OCI-LY7 (cell line): ENCODE data around the gene MACROD2. TPM values are rescaled to one million over a fixed set of nuclear protein-coding genes. Genes with fewer than 3 reads are reported as not detected.

Source experiments
- BruUV-seq: library from RNA; stranded (reverse); fragments of 400-500 nt; replicated peaks from 2 replicates; lab custom pipeline; 2021; lab: Mats Ljungman, UMichigan
- CTCF ChIA-PET: fragments of 300-600 bp; sonication (Branson Sonifier 250); formaldehyde crosslinking; loops from one replicate; lab custom pipeline; 2022; ENCODE audit warnings: antibody characterized with exemption; ENCODE audit not compliant: unreplicated experiment; lab: Charles Lee
- POLR2A ChIA-PET: fragments of 300-600 bp; sonication (Branson Sonifier 250); formaldehyde crosslinking; loops from one replicate; lab custom pipeline; 2022; ENCODE audit warnings: antibody characterized with exemption; lab: Charles Lee
- DNase-seq: peaks from one replicate; pipeline ENCODE4 v3.0.0-alpha.2; 2015; ENCODE audit warnings: low spot score
- H2AFZ ChIP-seq: fragments of 200-600 bp; sonication (generic), shearing (Covaris generic); 2 replicates; pipeline ENCODE4 v1.6.1; 2014; ENCODE audit warnings: mild to moderate bottlenecking, antibody characterized with exemption, low read length, moderate library complexity
- H3K27ac ChIP-seq: fragments of 200-600 bp; sonication (generic); 2 replicates; pipeline ENCODE4 v1.5.1; 2014; ENCODE audit warnings: mixed run types, low read depth, mild to moderate bottlenecking, moderate library complexity, low read length, inconsistent platforms; ENCODE audit not compliant: poor library complexity, severe bottlenecking
- H3K36me3 ChIP-seq: fragments of 200-600 bp; sonication (generic); 2 replicates; pipeline ENCODE4 v1.6.1; 2014; ENCODE audit warnings: mild to moderate bottlenecking, antibody characterized with exemption, low read length, moderate library complexity, mixed read lengths; ENCODE audit not compliant: insufficient read depth
- H3K4me1 ChIP-seq: fragments of 200-600 bp; sonication (generic); 2 replicates; pipeline ENCODE4 v1.5.1; 2014; ENCODE audit warnings: mild to moderate bottlenecking, low read length; ENCODE audit not compliant: insufficient read depth, poor library complexity, severe bottlenecking
- H3K4me2 ChIP-seq: fragments of 200-600 bp; sonication (generic); 2 replicates; pipeline ENCODE4 v1.6.1; 2014; ENCODE audit warnings: mild to moderate bottlenecking, low read length
- H3K4me3 ChIP-seq: fragments of 200-600 bp; sonication (generic); 2 replicates; pipeline ENCODE4 v1.5.1; 2014; ENCODE audit warnings: mild to moderate bottlenecking, low read depth, low read length; ENCODE audit not compliant: poor library complexity, severe bottlenecking
- H3K79me2 ChIP-seq: fragments of 200-600 bp; sonication (generic); 2 replicates; pipeline ENCODE4 v1.6.1; 2016; ENCODE audit warnings: low read depth, mild to moderate bottlenecking, low read length, moderate library complexity, mixed read lengths; ENCODE audit not compliant: insufficient read depth
- H3K9me2 ChIP-seq: fragments of 200-600 bp; sonication (generic); 2 replicates; pipeline ENCODE4 v1.6.1; 2016; ENCODE audit warnings: mild to moderate bottlenecking, low read length, mixed read lengths; ENCODE audit not compliant: insufficient read depth
- H3K9me3 ChIP-seq: fragments of 200-600 bp; sonication (generic); 2 replicates; pipeline ENCODE4 v1.6.1; 2014; ENCODE audit warnings: mild to moderate bottlenecking, mixed run types, low read length, mixed read lengths
- H4K20me1 ChIP-seq: fragments of 200-600 bp; sonication (generic); 2 replicates; pipeline ENCODE4 v1.6.1; 2014; ENCODE audit warnings: mild to moderate bottlenecking, antibody characterized with exemption, low read length, moderate library complexity, mixed read lengths; ENCODE audit not compliant: insufficient read depth
- CTCF ChIP-seq: fragments of 200-600 bp; sonication (generic); conservative IDR thresholded peaks from 2 replicates; pipeline ENCODE4 v1.5.1; 2014; ENCODE audit warnings: mild to moderate bottlenecking, antibody characterized with exemption, low read length, moderate library complexity, mixed read lengths
- EZH2phosphoT487 ChIP-seq: fragments of 200-600 bp; sonication (generic); IDR thresholded peaks from 2 replicates; pipeline ENCODE4 v1.6.1; 2018; ENCODE audit warnings: low read depth, borderline replicate concordance, mild to moderate bottlenecking, mixed run types, antibody characterized with exemption, low read length, moderate library complexity, mixed read lengths
- intact Hi-C: fragments of 100-400 bp; cut with micrococcal nuclease; formaldehyde crosslinking; loops from one replicate; pipeline ENCODE4 v1.10.0; 2022; ENCODE audit not compliant: unreplicated experiment
- total RNA-seq, 2 experiments: library from RNA; depleted of rRNA in 1 of 2; stranded (reverse); fragments of >200 nt in 1 of 2; shearing (Covaris generic) in 1 of 2; gene quantifications; 2 replicates each; pipeline ENCODE4 v1.2.3, GENCODE V29; 2014 to 2022

Gene MACROD2
- total RNA-seq, 2 experiments from 2014 or later = 0.09 to 4.5 TPM

GRCh38 chr20:15593081-15593480 lies 1597.8 kb downstream of the MACROD2 start:
- BruUV-seq = no TSS peak
- Histone ChIP-seq H3K79me2 (no peaks in the 10 kb centered on the region), H3K9me2 (no peaks in the 10 kb centered on the region), H2AFZ (no peak overlapping the region), H3K27ac (no peak overlapping the region), H3K4me3 (no peak overlapping the region), H3K4me2 (no peak overlapping the region), H3K4me1 (no peaks in the 10 kb centered on the region), H3K36me3 (no peaks in the 10 kb centered on the region), H4K20me1 (no peaks in the 10 kb centered on the region), H3K9me3 (no peaks in the 10 kb centered on the region)
- POLR2A ChIA-PET = interaction anchor here (1.8 kb wide), 1 partner anchor 14 kb away, joined by 6 read pairs; no protein-coding TSS in a partner anchor
- CTCF ChIA-PET = no interaction called here
- no peak for DNase-seq
- intact Hi-C loops = no loop called here
- TF ChIP-seq EZH2phosphoT487 (no peak), CTCF (no peak)

DNA sequence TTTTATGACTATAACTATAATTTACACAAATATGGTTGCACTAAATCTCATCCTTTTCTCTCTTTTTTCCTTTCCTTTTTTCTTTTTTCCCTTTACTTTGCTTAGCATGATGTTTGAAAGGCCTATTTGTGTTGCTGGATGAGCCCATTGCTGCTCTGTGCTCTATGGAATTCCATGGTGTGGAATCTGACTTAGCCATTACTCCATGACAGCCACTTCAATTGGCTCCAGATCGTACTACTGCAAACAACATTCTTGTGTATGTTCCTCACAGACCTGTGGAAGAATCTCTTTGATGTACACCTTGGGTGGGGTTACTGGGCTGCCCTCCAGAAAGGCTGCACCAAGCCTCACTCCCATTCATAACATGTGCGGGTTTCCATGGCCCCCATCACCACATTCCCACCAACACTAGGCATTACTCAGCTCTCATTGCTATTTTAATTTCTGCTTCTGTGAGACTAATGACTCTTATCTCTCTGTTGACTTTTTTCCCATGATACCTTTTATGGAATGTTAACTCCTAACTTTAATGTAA lies 1598.9 kb downstream of the MACROD2 start:
- BruUV-seq = no TSS peak
- no peak for DNase-seq
- intact Hi-C loops = no loop called here
- CTCF ChIA-PET = no interaction called here
- no peak overlapping the region for H2AFZ ChIP-seq
- no peaks in the 10 kb centered on the region for H4K20me1 ChIP-seq
- no peaks in the 10 kb centered on the region for H3K36me3 ChIP-seq
- POLR2A ChIA-PET = interaction anchor here (0.6 to 0.9 kb wide), 2 partner anchors 38 to 268 kb away, joined by 3 to 4 read pairs; no protein-coding TSS in a partner anchor
- no peaks in the 10 kb centered on the region for H3K9me2 ChIP-seq
- no peak overlapping the region for H3K4me3 ChIP-seq
- H3K4me2 ChIP-seq = no peak overlapping the region
- H3K4me1 ChIP-seq = no peaks in the 10 kb centered on the region
- TF ChIP-seq CTCF (no peak), EZH2phosphoT487 (no peak)
- no peak overlapping the region for H3K27ac ChIP-seq
- no peaks in the 10 kb centered on the region for H3K9me3 ChIP-seq
- H3K79me2 ChIP-seq = no peaks in the 10 kb centered on the region

DNA sequence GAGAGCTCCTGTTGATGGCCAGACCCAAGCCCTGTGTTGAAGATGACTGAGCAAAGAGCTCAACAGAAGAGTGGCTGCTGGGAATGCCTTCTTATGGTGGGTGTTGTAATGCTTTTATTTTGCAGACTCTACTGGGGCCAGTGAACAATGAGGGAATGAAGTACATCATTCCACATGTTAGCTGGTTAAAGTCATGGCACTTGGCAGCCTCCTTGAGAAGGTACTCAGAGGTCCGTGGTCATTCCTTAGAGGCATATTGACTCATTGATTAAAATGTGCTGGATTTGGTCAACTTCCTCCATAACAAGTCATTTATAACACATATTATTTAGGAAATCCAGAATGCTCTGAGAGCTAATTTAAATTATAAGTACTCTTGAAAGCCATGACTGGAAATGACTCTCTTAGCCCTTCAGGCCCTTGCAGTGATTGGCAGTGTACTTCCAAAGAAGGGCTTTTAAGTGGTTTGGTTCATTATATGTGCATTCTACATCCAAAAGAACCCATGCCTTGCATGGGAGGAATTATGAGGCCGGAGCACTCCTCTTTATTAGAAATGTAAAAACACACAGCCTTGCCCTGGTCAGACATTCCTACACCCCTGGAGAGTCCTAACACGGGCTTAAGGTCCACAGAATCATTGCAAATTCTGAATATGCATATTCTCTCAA lies 1601.0 kb downstream of the MACROD2 start:
- H3K36me3 ChIP-seq = no peaks in the 10 kb centered on the region
- no peak overlapping the region for H3K4me3 ChIP-seq
- no peak overlapping the region for H3K27ac ChIP-seq
- no peak for TF ChIP-seq CTCF
- DNase-seq = no peak
- ChIA-PET CTCF (no interaction called here), POLR2A (interaction anchor here (0.9 kb wide), 1 partner anchor 1434 kb away, joined by 3 read pairs; no protein-coding TSS in a partner anchor)
- no peaks in the 10 kb centered on the region for H4K20me1 ChIP-seq
- no peaks in the 10 kb centered on the region for H3K4me1 ChIP-seq
- H3K4me2 ChIP-seq = no peak overlapping the region
- H2AFZ ChIP-seq = no peak overlapping the region
- no peaks in the 10 kb centered on the region for H3K9me3 ChIP-seq
- H3K79me2 ChIP-seq = no peaks in the 10 kb centered on the region
- H3K9me2 ChIP-seq = no peaks in the 10 kb centered on the region
- BruUV-seq = no TSS peak
- intact Hi-C loops = no loop called here
